ENCODE data around the gene FKBP11.

FKBP11 gene

DNA sequence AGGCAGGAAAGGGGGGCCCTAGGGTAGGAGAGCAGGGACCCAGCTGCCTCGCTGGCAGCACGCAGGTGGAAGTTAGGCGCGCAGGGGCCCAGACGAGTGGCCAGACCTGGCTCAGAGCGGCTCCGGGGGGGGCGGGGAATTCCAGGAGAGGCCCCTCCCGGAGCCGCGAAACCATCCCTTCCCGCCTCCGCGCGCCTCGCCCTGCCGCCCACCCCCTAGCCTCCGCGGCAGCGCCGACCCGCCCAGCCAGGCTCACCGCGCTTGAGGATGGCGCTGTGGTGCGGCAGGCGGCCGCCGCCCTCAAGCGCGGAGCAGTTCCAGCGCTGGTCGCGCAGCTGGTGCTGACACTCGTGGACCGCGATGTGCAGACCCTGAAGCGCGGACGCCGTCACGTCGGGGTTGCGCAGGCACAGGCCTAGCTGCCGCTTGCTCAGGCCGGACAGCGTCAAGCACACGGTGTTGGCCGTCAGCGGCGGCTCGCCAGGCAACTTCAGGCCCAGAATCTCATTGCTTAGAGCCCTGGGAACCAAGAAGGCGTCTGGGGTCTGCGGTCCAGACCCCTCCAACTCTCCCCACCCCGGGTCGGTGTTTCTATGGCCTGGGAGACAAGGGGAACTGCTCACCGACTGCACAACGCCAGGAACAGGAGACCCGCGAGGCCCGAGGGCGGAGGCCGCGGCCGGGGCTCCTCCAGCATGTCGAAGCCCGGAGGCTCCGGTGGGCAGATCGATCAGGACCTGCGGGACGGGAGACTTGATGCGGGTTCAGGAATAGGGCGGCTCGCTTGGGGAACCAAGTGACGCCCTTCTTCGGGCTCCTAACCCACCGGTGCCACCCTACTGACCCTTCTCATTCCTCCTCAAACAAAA is 44.8 kb upstream of the FKBP11 start:
- H3K4me3 ChIP-seq (ENCODE audit: low read length) = no peak overlapping the region
- DNase-seq (ENCODE audit: low read depth) = no peak
- TF ChIP-seq, protein P1, sequence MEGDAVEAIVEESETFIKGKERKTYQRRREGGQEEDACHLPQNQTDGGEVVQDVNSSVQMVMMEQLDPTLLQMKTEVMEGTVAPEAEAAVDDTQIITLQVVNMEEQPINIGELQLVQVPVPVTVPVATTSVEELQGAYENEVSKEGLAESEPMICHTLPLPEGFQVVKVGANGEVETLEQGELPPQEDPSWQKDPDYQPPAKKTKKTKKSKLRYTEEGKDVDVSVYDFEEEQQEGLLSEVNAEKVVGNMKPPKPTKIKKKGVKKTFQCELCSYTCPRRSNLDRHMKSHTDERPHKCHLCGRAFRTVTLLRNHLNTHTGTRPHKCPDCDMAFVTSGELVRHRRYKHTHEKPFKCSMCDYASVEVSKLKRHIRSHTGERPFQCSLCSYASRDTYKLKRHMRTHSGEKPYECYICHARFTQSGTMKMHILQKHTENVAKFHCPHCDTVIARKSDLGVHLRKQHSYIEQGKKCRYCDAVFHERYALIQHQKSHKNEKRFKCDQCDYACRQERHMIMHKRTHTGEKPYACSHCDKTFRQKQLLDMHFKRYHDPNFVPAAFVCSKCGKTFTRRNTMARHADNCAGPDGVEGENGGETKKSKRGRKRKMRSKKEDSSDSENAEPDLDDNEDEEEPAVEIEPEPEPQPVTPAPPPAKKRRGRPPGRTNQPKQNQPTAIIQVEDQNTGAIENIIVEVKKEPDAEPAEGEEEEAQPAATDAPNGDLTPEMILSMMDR (conservative IDR thresholded peaks at IDR 0.05; ENCODE audit: low read depth, low read length) = no peak

DNA sequence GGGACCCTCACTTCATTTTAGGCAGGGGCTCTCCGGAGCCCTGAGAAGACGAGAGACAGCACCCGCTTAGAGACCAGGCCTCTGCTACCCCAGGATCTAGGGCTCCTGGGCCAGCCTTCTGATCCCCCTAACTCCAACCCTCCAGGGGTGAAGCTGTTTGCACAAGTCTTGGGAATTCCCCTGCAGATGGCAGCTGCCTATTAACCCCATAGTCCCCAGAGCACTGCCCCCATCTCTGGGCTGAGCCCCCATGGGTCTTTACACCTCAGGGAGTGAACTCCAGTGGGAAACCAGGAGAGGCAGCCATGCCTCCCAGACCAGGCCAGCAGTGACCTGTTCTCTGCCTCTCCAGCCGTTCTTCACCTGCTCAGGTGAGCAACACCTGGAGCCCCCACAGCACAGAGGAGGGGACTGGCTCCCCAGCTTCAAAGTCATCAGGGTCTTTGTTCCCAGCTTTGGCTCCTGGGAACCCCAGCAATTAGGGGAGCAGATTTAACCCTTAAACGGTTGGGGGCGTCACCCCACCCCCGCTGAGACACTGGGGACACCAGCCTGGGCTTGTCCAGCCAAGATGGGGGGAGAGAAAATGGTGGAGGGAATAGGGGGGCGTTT is 44.0 kb upstream of the FKBP11 start:
- TF ChIP-seq, protein P1 (conservative IDR thresholded peaks at IDR 0.05; ENCODE audit: low read depth, low read length) = no peak
- no peak overlapping the region for H3K4me3 ChIP-seq (ENCODE audit: low read length)
- DNase-seq (ENCODE audit: low read depth) = no peak

DNA sequence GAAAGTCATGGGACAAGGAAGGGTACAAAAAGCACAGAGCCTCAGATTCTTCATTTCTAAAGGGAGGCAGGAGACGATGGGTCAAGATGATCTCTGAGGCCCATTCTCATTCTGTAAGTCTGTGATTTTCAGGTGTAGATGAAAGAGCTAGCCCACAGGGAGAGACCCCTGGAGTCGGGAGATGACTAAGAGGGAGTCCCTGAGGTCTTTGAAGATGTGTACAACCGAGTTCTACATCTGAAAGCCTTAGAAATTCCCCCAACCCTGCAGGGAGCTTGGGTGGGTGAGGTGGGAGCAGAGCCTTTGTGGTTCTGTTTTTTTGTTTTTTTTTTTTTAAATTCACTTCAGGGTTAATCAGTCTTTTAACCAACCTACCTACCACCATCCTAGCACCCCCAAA is 43.2 kb upstream of the FKBP11 start:
- TF ChIP-seq, protein P1 (conservative IDR thresholded peaks at IDR 0.05; ENCODE audit: low read depth, low read length) = no peak
- DNase-seq (ENCODE audit: low read depth) = no peak
- H3K4me3 ChIP-seq (ENCODE audit: low read length) = no peak overlapping the region

DNA sequence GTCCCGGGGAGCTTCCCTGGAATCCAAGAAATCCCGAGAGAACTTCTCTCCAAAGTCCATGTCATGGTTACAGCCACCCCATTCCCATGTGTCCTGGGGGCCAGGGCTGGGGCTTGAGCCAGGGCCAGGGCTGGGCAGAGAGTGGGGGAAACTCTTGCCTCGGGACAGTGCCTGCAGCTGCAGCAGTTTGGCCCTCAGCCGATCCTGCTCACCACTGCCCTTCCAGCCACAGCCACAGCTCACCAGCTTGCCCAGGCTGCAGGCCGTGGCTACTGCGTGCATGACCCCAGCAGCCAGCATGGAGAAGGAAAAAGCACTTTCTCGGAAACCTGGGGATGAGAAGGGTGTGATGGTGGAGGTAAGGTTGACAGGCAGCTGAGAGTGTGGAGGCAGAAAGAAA is 42.7 kb upstream of the FKBP11 start:
- DNase-seq (ENCODE audit: low read depth) = no peak
- TF ChIP-seq, protein P1 (conservative IDR thresholded peaks at IDR 0.05; ENCODE audit: low read depth, low read length) = no peak
- no peak overlapping the region for H3K4me3 ChIP-seq (ENCODE audit: low read length)

DNA sequence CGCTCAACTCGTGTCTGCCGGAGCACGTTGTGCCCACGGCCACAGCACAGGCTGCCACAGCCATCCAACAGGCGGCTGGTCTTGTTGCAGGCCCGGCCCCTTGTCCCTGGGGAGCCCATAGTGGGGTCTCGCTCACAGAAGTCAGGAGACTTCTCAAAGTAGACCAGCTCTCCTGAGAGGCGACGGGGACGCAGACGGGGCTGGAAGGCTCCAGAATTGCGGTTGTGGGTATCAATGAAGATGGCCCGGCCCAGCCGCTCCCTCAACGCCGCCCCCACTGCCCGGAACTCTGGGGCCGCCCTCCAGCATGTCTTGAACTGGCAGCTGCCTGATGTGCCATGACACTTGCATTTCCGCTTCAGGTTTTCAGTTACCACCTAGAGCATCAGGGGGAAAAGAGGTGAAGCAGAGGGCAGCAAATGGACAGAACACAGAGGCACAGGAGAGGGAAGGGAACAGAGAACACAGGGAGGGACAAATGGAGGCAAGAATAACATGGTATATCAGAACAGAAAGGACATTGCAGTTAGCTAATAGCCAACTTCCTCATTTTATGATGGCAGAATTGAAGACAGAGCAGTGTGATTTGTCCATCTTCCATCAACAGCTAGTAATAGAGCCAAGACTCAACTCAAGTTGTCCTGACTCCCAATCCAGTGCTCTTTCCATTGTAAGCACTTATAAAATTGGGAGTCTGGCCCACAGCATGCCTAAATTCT is 41.0 kb upstream of the FKBP11 start:
- no peak for DNase-seq (ENCODE audit: low read depth)
- no peak overlapping the region for H3K4me3 ChIP-seq (ENCODE audit: low read length)
- TF ChIP-seq, protein P1 (conservative IDR thresholded peaks at IDR 0.05; ENCODE audit: low read depth, low read length) = no peak

DNA sequence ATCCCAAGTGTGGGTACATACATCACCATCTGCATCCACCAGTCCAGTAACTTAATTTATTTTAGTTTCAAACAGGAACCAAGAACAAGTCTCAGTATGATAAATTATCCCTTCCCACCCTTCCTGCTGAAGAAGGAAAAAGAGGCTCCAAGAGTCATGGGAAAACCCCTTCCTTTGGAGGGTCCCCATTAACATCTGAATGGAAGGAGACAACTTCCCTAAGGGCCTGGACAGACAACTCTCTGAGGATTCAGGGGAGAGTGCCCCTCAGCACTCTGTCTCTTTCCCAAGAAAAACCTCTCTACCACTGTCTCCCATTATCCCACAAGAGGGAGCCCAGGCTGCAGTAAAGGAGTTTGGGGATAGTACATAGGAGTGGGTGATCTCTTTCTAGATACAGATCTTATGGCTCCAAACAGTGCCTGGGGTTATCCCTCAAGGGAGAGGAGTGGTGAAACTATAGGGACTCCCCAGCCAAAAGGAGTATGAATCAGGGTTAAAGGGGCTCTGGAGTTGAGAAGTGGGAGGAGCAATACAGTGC is 40.1 kb upstream of the FKBP11 start:
- H3K4me3 ChIP-seq (ENCODE audit: low read length) = no peak overlapping the region
- TF ChIP-seq, protein P1 (conservative IDR thresholded peaks at IDR 0.05; ENCODE audit: low read depth, low read length) = peak; percentile 49
- DNase-seq (ENCODE audit: low read depth) = no peak
